NK-92 treated with Interleukin-12 subunit alpha and Interleukin-12 subunit beta, amount 100 ng/mL, for 24 hours (cell line): Measurements from ENCODE around the gene MACO1.
"Not testable (repeated sequence)": the region's sequence is repeated elsewhere in the genome, so short reads cannot be mapped to it uniquely, and the experiment has no call there.

Source experiments
- DNase-seq: peaks from one replicate; lab custom pipeline; 2025; lab: John Stamatoyannopoulos, UW

MACO1 gene

DNA sequence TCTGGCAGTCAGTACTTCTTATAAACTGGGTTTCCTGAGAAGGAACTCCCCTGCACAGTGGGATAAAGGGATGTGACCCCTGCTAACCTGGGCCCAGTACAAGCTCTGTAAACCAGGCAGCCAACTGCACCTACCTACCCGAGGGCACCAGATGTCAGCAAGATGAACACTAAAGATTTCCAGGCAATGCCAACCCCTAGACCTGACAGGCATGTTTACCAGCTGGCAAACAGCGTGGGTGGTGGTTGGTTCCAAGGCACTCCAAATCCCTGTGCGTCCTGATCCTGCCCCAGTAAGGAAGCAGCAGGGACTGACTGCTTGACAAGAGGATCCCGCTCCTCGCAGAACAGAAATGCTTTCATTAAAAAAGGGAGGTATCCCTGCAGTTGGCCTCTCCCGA, 7.5 kb upstream of the MACO1 start:
- not testable (repeated sequence) for DNase-seq

- no peak for DNase-seq
Observed at GRCh38 chr1:25425098-25426085, 5.3 kb upstream of the MACO1 start.

- no peak for DNase-seq
Observed at GRCh38 chr1:25427696-25428095, 3.0 kb upstream of the MACO1 start.

DNA sequence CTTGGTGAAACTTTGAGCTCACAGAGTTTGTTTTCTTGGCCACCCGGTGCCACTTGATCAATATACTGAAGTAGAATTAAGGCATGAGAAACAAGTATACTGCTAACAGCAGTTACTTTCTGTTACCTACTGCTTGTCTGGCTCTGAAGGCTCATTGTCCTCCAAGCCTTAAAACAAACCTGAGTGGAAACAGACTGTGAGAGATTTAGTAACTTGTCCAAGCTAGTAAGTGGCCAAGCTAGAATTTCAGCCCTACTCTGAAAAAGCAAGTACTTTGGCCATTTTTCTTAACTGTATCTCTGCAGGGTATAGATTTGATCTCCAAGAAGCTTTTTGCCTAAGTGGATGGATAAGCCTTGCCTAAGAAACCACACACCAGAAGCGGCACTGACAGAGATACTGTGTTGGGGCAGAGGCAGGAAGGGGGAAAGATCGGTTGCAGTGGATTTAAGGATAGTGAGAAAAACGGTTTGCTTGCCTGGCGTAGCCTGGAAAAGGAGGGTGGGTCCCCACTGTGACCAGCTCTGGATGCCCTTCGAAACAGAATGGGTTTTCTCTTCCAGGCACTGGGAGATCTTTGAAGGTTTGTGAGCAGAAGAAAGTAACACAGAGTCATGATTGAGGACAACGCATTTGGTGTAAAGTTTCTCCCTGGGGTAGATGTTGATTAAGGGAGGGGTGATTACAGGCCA, 2.1 kb upstream of the MACO1 start:
- no peak for DNase-seq

- DNase-seq: no peak
Observed at GRCh38 chr1:25430967-25431881, 527 bp downstream of the MACO1 start.

DNA sequence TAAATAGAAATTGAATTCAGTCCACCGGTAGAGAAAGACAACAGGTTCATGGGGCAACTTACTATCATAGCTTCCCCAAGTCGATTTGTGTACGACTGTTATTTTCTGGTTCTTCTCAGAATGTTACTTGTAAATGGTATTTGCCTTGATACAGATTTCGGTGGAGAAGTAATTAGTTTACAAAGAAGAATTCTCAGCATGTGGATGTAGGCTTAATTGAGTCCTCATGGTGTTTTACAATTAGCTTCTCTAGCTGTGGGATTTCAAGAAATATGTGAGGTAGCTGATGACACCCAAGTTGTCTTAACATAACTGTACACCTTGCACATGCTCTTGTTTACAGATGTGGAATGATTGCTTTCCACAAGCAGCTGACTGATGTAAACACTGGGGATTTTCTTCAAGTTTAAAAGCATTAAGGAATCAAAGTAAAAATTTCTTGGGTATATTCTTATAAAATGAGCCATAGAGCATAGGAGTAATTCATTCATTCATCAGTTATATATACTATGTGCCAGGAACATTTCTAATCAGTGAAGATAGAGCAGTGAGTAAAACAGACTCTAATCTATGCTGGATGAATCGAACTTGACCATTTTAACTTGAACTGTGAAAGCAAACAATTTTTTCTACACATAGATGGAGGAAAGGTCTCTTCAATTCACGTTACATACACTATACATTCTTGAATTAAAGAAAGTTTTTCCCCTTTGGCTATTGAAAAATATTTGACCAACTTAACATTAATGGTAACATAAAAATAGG, 1.4 kb downstream of the MACO1 start:
- no peak for DNase-seq

DNA sequence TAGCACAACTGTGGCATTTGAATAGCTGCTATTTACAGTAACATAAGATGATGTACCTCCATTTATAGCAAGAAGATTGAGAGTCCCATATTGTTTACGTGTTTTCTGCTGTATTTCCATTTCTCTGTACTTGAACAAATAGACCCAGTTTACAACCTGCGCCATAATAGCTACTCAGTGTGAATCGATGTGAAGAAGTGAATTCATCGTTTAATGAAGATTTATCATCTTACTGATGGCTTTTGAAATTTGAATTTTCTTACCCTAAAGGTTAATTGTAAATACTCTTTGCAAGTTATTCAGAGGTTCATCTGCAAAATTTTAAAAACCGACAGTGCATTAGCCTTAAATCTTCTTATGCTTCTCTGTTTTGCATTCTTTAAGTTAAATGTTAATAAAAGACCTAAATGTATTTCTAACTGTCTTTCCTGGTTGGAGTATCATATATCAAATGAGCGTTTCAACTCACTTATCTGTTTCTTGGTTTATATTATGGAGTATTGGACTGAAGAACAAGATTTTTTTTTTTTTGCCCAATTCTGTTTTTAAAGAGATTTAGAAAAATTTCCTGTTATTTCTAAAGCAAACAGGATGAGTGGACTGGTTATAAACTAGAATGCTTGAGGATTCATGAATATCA, 2.2 kb downstream of the MACO1 start:
- DNase-seq: no peak

- no peak for DNase-seq
Observed at GRCh38 chr1:25433389-25434186, 2.9 kb downstream of the MACO1 start.

GRCh38 chr1:25435397-25436108, 4.9 kb downstream of the MACO1 start:
- no peak for DNase-seq

DNA sequence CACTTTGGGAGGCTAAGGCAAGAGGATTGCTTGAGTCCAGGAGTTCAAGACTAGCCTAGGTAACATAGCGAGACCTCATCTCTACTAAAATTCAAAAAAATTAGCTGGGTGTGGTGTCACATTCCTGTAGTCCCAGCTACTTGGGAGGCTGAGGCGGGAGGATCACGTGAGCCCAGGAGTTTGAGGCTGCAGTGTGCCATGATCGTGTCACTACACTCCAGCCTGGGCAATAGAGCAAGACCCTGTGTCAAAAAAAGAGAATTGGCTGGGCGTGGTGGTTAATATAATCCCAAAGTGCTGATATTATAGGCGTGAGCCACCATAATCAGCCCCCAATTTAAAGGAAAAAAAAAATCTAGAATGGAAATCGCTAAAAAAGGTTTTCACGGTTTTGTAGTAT, 7.0 kb downstream of the MACO1 start:
- no peak for DNase-seq

GRCh38 chr1:25439287-25439686, 8.6 kb downstream of the MACO1 start:
- no peak for DNase-seq

DNA sequence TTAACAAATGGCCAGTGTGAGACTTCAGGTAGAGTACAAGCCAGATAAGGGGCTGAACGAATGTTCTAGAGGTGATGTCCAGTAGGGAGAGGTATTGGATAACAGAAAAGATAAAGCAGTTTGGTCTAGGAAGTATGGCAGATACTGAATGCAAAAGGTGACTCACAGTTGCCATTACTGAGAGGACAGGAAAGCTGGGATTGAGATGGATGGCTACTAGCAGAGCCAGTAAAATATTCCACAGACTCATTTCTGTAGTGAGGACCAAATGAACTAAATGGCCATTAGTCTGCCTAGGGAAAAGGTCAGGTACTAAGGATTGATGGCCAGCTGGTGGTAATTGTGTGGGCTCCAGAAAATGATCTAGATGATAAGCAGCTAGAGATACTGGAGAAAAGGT, 11.5 kb downstream of the MACO1 start:
- DNase-seq: no peak

DNA sequence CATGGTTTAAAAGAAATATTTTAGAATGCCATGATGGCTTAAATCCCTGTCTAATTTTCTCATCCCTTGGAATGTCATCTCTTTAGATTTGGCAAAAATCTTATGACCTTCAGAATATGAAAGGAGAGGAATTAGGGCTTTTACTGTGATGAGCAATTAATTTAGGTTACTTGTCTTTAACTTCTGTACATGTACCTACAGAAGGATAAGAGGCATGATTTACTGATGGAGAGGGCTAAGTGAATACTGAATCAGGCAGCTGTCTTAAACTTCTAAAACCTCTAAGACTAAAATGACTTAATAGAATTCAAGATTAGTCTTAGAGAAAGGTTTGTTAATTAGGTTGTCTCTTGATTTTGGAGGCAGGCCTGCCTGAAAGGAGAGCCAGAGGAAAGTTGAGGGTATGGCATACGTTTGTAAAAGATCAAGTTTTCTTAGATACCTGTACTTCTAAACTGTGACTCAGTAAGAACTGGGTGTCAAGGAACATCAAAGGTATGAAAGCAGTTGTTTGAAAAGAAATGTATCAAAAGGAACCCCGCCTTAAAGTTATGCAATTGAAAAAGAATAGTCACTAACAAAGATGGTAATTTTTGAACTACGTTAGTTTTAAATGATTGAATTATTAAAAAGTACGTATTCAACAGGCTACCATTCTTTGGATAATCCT, 12.5 kb downstream of the MACO1 start:
- DNase-seq: no peak

DNA sequence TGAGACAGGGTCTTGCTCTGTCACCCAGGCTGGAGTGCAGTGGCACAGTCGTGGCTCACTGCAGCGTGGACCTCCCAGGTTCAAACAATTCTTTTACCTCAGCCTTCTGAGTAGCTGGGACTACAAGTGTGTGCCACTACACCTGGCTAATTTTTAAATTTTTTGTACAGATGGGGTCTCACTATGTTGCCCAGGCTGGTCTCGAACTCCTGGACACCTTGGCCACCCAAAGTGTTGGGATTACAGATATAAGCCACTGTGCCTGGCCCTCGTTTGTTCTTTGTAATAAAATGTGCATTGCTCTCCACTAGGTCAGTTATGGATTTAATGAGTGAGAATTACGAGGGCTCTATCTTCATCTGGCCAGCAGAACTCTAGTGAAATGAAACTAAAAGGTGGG, 13.9 kb downstream of the MACO1 start:
- not testable (repeated sequence) for DNase-seq

DNA sequence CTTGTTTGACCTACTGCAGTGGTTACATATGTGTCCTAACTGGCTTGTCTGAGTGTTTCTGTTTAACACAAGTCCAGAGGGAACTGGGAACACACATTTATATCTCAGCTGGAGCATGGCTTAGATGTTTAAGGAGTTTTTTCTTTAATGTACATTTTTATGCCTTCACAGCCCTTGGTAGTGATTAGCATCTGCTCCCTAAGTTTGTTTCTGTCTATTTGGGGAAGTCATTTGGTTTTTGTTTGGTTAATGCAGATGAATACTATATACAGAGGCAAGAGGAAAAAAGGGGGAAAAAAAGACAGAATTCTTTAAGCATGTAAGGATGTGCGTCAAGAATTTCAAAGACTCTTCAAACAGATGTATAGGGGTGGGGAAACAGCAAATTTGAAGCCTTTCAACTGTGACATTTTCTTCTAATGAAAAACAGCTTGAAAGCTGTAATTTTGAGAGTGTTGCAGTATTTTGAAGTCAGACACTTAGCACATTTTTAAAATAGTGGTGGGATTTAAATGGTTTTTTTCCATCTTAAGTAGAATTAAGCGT, 15.4 kb downstream of the MACO1 start:
- no peak for DNase-seq

GRCh38 chr1:25447547-25447946, 16.9 kb downstream of the MACO1 start:
- no peak for DNase-seq

GRCh38 chr1:25450891-25451290, 20.2 kb downstream of the MACO1 start:
- DNase-seq: no peak

- DNase-seq: no peak
Observed at GRCh38 chr1:25451908-25452307, 21.2 kb downstream of the MACO1 start.

- no peak for DNase-seq
Observed at GRCh38 chr1:25456502-25456901, 25.8 kb downstream of the MACO1 start.
